GM23248 (cell line): ENCODE measurements around the gene SLMAP. TPM values are rescaled to one million over a fixed set of nuclear protein-coding genes. Genes with fewer than 3 reads are reported as not detected.

ENCODE experiments used
- DNase-seq: peaks from one replicate; pipeline ENCODE4 v3.0.0-alpha.2; 2015
- H2AFZ ChIP-seq: fragments of 200-600 bp; sonication (generic); 2 replicates; pipeline ENCODE4 v1.6.1; 2016; ENCODE audit warnings: antibody characterized with exemption
- H3F3A ChIP-seq: fragments of 200-600 bp; sonication (generic); 2 replicates; pipeline ENCODE4 v1.6.1; 2016; ENCODE audit warnings: mild to moderate bottlenecking, antibody characterized with exemption, mixed run types; ENCODE audit not compliant: insufficient read depth
- H3K27ac ChIP-seq: fragments of 200-600 bp; sonication (generic); 2 replicates; pipeline ENCODE4 v1.5.1; 2016; ENCODE audit warnings: mild to moderate bottlenecking
- H3K27me3 ChIP-seq: fragments of 200-600 bp; sonication (generic); replicated peaks from 2 replicates; pipeline ENCODE4 v1.6.1; 2016; ENCODE audit warnings: mild to moderate bottlenecking; ENCODE audit not compliant: insufficient read depth
- H3K36me3 ChIP-seq: fragments of 200-600 bp; sonication (generic); 2 replicates; pipeline ENCODE4 v1.6.1; 2016; ENCODE audit warnings: low read depth, mild to moderate bottlenecking
- H3K4me1 ChIP-seq: fragments of 200-600 bp; sonication (generic); 2 replicates; pipeline ENCODE4 v1.6.1; 2016; ENCODE audit warnings: mild to moderate bottlenecking; ENCODE audit not compliant: insufficient read depth
- H3K4me2 ChIP-seq: fragments of 200-600 bp; sonication (generic); one replicate; pipeline ENCODE4 v1.6.1; 2016; ENCODE audit warnings: mild to moderate bottlenecking; ENCODE audit not compliant: unreplicated experiment
- H3K4me3 ChIP-seq: fragments of 200-600 bp; sonication (generic); 2 replicates; pipeline ENCODE4 v1.5.1; 2016; ENCODE audit warnings: mild to moderate bottlenecking
- H3K79me2 ChIP-seq: fragments of 200-600 bp; sonication (generic); 2 replicates; pipeline ENCODE4 v1.6.1; 2016; ENCODE audit warnings: mild to moderate bottlenecking; ENCODE audit not compliant: insufficient read depth
- H3K9ac ChIP-seq: fragments of 200-600 bp; sonication (generic); 2 replicates; pipeline ENCODE4 v1.6.1; 2016; ENCODE audit warnings: mild to moderate bottlenecking
- H3K9me2 ChIP-seq: fragments of 200-600 bp; sonication (generic); 2 replicates; pipeline ENCODE4 v1.6.1; 2016; ENCODE audit warnings: mixed run types, mild to moderate bottlenecking, moderate library complexity; ENCODE audit not compliant: insufficient read depth
- H3K9me3 ChIP-seq: fragments of 200-600 bp; sonication (generic); one replicate; pipeline ENCODE4 v1.6.1; 2017; ENCODE audit warnings: low read depth
- H4K20me1 ChIP-seq: fragments of 200-600 bp; sonication (generic); 2 replicates; pipeline ENCODE4 v1.6.0; 2016; ENCODE audit not compliant: insufficient read depth
- EZH2 ChIP-seq: fragments of 200-600 bp; sonication (generic); IDR thresholded peaks from 2 replicates; pipeline ENCODE4 v1.6.1; 2018; ENCODE audit warnings: antibody characterized with exemption, mild to moderate bottlenecking; ENCODE audit not compliant: insufficient read depth, poor library complexity, severe bottlenecking
- EZH2phosphoT487 ChIP-seq: fragments of 200-600 bp; sonication (generic); IDR thresholded peaks from 2 replicates; pipeline ENCODE4 v1.6.1; 2018; ENCODE audit warnings: antibody characterized with exemption, moderate library complexity, mild to moderate bottlenecking, low read depth; ENCODE audit not compliant: insufficient read depth
- WGBS, 2 experiments: methylation state at CpG; one replicate each; pipeline ENCODE4 v1.1.6; 2015 to 2017; ENCODE audit warnings: low lambda C conversion rate in 2 of 2, low coverage in 1 of 2; ENCODE audit errors: missing lambda C conversion rate in 2 of 2; 5-methylcytosine and 5-hydroxymethylcytosine counted together
- in situ Hi-C: fragments of 300-500 bp; cut with MboI; formaldehyde crosslinking; loops from 2 replicates; pipeline ENCODE4 v1.15.0; 2020
- polyA plus RNA-seq: library from polyadenylated mRNA; unstranded; fragments of >200 nt; fragmentation: Nextera tagmentation; extraction: Ambion mirVana; gene quantifications from 2 replicates; pipeline ENCODE4 v1.2.1, GENCODE V29; 2016
- total RNA-seq: library from RNA; depleted of rRNA; stranded (reverse); fragments of >200 nt; shearing (Covaris generic); gene quantifications from 2 replicates; pipeline ENCODE4 v1.2.3, GENCODE V29; 2014

Gene SLMAP
- total and polyA plus RNA-seq, 2 experiments from 2014 or later = 28.4 to 33.9 TPM

- TF ChIP-seq EZH2 = no peak
- TF ChIP-seq EZH2phosphoT487 = no peak
- Histone ChIP-seq H2AFZ (no peak overlapping the region), H3K9me2 (no peaks in the 10 kb centered on the region), H3F3A (no peaks in the 10 kb centered on the region), H3K9ac (no peak overlapping the region), H3K4me1 (peaks cover 14% of the 10 kb centered on the region), H3K4me3 (no peak overlapping the region), H3K27me3 (no peaks in the 10 kb centered on the region), H3K27ac (no peak overlapping the region), H3K79me2 (no peaks in the 10 kb centered on the region), H3K9me3 (no peaks in the 10 kb centered on the region), H4K20me1 (no peaks in the 10 kb centered on the region), H3K4me2 (no peak overlapping the region), H3K36me3 (peaks cover 14% of the 10 kb centered on the region)
- WGBS, 2 experiments = 100% methylated on average over 1 of the region's 1 CpG
- in situ Hi-C loops = no loop called here
- no peak for DNase-seq
Observed at GRCh38 chr3:57893156-57893555, 137.0 kb downstream of the SLMAP start.

GRCh38 chr3:57893668-57894067 is 137.6 kb downstream of the SLMAP start:
- Histone ChIP-seq H3K4me2 (no peak overlapping the region), H3K9me2 (no peaks in the 10 kb centered on the region), H3K36me3 (peaks cover 14% of the 10 kb centered on the region), H3K79me2 (no peaks in the 10 kb centered on the region), H3K9ac (no peak overlapping the region), H3F3A (no peaks in the 10 kb centered on the region), H3K4me1 (peaks cover 14% of the 10 kb centered on the region), H3K9me3 (no peaks in the 10 kb centered on the region), H2AFZ (no peak overlapping the region), H3K27me3 (no peaks in the 10 kb centered on the region), H4K20me1 (no peaks in the 10 kb centered on the region), H3K4me3 (no peak overlapping the region), H3K27ac (no peak overlapping the region)
- no peak for DNase-seq
- WGBS, 2 experiments = 95 to 99% methylated on average over 3 of the region's 3 CpGs
- in situ Hi-C loops = no loop called here
- TF ChIP-seq EZH2phosphoT487 = no peak
- no peak for TF ChIP-seq EZH2

- TF ChIP-seq EZH2phosphoT487 (no peak), EZH2 (no peak)
- Histone ChIP-seq H3K9me3 (no peaks in the 10 kb centered on the region), H4K20me1 (no peaks in the 10 kb centered on the region), H3K27ac (no peak overlapping the region), H3K4me3 (no peak overlapping the region), H3K9me2 (no peaks in the 10 kb centered on the region), H3K27me3 (no peaks in the 10 kb centered on the region), H3K36me3 (peaks cover 14% of the 10 kb centered on the region), H3K79me2 (no peaks in the 10 kb centered on the region), H3F3A (no peaks in the 10 kb centered on the region), H3K9ac (no peak overlapping the region), H2AFZ (no peak overlapping the region), H3K4me2 (no peak overlapping the region), H3K4me1 (no peaks in the 10 kb centered on the region)
- WGBS, 2 experiments = 53 to 57% methylated on average over 4 of the region's 4 CpGs
- no peak for DNase-seq
- in situ Hi-C loops = no loop called here
Observed at GRCh38 chr3:57896031-57896430, 139.9 kb downstream of the SLMAP start.

- Histone ChIP-seq H4K20me1 (no peaks in the 10 kb centered on the region), H3K36me3 (peaks cover 14% of the 10 kb centered on the region), H3K4me2 (no peak overlapping the region), H3K27me3 (no peaks in the 10 kb centered on the region), H3K4me1 (no peaks in the 10 kb centered on the region), H3K9me2 (no peaks in the 10 kb centered on the region), H3K9ac (no peak overlapping the region), H2AFZ (no peak overlapping the region), H3K27ac (no peak overlapping the region), H3K4me3 (no peak overlapping the region), H3F3A (no peaks in the 10 kb centered on the region), H3K79me2 (no peaks in the 10 kb centered on the region), H3K9me3 (no peaks in the 10 kb centered on the region)
- DNase-seq = no peak
- in situ Hi-C loops = no loop called here
- whole genome bisulfite sequencing, 2 experiments = 54% methylated on average over 4 of the region's 4 CpGs
- TF ChIP-seq EZH2phosphoT487 (no peak), EZH2 (no peak)
Observed at GRCh38 chr3:57896691-57897090, 140.6 kb downstream of the SLMAP start.

- H3K4me1 ChIP-seq = no peaks in the 10 kb centered on the region
- no peak overlapping the region for H3K9ac ChIP-seq
- WGBS, 2 experiments = 100% methylated on average over 2 of the region's 2 CpGs
- no peaks in the 10 kb centered on the region for H3K9me2 ChIP-seq
- no peak overlapping the region for H2AFZ ChIP-seq
- H3K79me2 ChIP-seq = no peaks in the 10 kb centered on the region
- DNase-seq = no peak
- H3K4me3 ChIP-seq = no peak overlapping the region
- no peaks in the 10 kb centered on the region for H3F3A ChIP-seq
- in situ Hi-C loops = no loop called here
- no peaks in the 10 kb centered on the region for H3K27me3 ChIP-seq
- no peak overlapping the region for H3K4me2 ChIP-seq
- no peaks in the 10 kb centered on the region for H3K9me3 ChIP-seq
- no peak overlapping the region for H3K27ac ChIP-seq
- H3K36me3 ChIP-seq = peaks cover 14% of the 10 kb centered on the region
- no peaks in the 10 kb centered on the region for H4K20me1 ChIP-seq
- TF ChIP-seq EZH2phosphoT487 (no peak), EZH2 (no peak)
Observed at GRCh38 chr3:57900786-57901185, 144.7 kb downstream of the SLMAP start.
